Neutrophil (primary cell): ENCODE results near the gene KANK2.

Experiments
- H3K27ac ChIP-seq: fragments of 200-600 bp; sonication (generic); 2 replicates; pipeline ENCODE4 v1.5.1; 2016; ENCODE audit warnings: mild to moderate bottlenecking, moderate library complexity
- H3K27me3 ChIP-seq: fragments of 200-600 bp; sonication (generic); 2 replicates; pipeline ENCODE4 v1.6.0; 2016; ENCODE audit warnings: mild to moderate bottlenecking
- H3K36me3 ChIP-seq: fragments of 200-600 bp; sonication (generic); 2 replicates; pipeline ENCODE4 v1.5.1; 2017
- H3K4me1 ChIP-seq, 2 experiments: fragments of 200-600 bp in 1 of 2; sonication (generic) in 1 of 2; 1 replicate in 1 of 2; 2 replicates in 1 of 2; pipeline versions ENCODE4 v1.5.1 to v1.6.1; 2013 to 2016; ENCODE audit warnings: low read depth in 1 of 2, low read length in 1 of 2, mild to moderate bottlenecking in 1 of 2, moderate library complexity in 1 of 2; ENCODE audit not compliant: control insufficient read depth in 1 of 2, insufficient read depth in 1 of 2
- H3K4me3 ChIP-seq, 2 experiments: fragments of 200-600 bp in 1 of 2; sonication (generic) in 1 of 2; 1 replicate in 1 of 2; 2 replicates in 1 of 2; pipeline ENCODE4 v1.5.1; 2013 to 2016; ENCODE audit warnings: low read depth in 1 of 2, low read length in 1 of 2, mild to moderate bottlenecking in 1 of 2, moderate library complexity in 1 of 2
- H3K9me3 ChIP-seq: fragments of 200-600 bp; sonication (generic); 2 replicates; pipeline ENCODE4 v1.5.1; 2016
- TF ChIP-seq, protein P1 (sequence below): fragments of 200-600 bp; sonication (generic); IDR thresholded peaks from 2 replicates; pipeline ENCODE4 v1.5.1; 2016; ENCODE audit warnings: antibody characterized with exemption

Gene KANK2

DNA sequence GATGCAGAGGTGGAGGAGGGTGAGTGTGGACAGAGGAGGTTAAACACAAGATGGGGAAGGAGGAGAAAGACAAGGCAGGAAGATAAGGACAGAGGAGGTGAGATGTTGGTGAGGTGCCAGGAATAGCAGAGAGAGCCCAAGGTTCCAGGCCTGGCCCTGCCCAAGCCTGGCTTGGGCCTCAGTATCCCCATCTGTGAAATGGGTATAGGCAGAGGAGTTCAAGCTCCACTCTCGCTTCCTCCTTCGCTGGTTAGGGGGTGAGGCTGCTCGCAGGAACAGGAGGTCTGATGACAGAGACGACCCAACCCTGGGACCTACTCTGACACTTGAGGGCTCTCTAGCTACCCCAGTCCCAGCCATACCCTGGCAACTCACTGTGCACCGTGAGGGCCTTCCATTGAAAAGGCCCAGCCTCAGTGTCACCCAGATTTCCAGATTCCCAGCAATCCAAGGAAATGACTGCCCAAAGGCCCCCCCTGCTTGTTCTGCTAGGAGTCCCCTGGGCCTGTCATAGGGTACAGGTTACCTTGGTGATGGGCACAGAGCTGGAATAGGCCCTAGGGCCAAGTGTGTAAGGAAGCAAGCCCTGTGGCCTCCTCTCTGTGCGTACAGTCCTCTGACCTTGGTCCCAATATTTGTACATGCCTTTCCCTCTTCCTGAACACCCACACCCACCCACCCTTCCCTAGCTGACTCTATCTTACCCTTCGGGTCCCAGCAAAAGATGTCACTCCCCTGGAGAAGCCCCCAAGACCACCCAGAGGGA lies 33.5 kb upstream of the KANK2 start:
- TF ChIP-seq, protein P1, sequence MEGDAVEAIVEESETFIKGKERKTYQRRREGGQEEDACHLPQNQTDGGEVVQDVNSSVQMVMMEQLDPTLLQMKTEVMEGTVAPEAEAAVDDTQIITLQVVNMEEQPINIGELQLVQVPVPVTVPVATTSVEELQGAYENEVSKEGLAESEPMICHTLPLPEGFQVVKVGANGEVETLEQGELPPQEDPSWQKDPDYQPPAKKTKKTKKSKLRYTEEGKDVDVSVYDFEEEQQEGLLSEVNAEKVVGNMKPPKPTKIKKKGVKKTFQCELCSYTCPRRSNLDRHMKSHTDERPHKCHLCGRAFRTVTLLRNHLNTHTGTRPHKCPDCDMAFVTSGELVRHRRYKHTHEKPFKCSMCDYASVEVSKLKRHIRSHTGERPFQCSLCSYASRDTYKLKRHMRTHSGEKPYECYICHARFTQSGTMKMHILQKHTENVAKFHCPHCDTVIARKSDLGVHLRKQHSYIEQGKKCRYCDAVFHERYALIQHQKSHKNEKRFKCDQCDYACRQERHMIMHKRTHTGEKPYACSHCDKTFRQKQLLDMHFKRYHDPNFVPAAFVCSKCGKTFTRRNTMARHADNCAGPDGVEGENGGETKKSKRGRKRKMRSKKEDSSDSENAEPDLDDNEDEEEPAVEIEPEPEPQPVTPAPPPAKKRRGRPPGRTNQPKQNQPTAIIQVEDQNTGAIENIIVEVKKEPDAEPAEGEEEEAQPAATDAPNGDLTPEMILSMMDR: no peak
- H3K4me3 ChIP-seq: no peak overlapping the region
- no peaks in the 10 kb centered on the region for H3K9me3 ChIP-seq
- H3K36me3 ChIP-seq: no peaks in the 10 kb centered on the region
- H3K27me3 ChIP-seq: no peaks in the 10 kb centered on the region
- no peak overlapping the region for H3K27ac ChIP-seq
- no peaks in the 10 kb centered on the region for H3K4me1 ChIP-seq

- H3K27me3 ChIP-seq: no peaks in the 10 kb centered on the region
- TF ChIP-seq, protein P1: no peak
- no peaks in the 10 kb centered on the region for H3K9me3 ChIP-seq
- H3K36me3 ChIP-seq: no peaks in the 10 kb centered on the region
- H3K4me3 ChIP-seq: no peak overlapping the region
- H3K27ac ChIP-seq: no peak overlapping the region
- no peaks in the 10 kb centered on the region for H3K4me1 ChIP-seq
These were observed 30.0 kb upstream of the KANK2 start for GRCh38 chr19:11227195-11227886.

GRCh38 chr19:11226716-11227166 lies 29.4 kb upstream of the KANK2 start:
- Histone ChIP-seq H3K4me1 (no peaks in the 10 kb centered on the region), H3K27me3 (no peaks in the 10 kb centered on the region), H3K9me3 (no peaks in the 10 kb centered on the region), H3K27ac (no peak overlapping the region), H3K36me3 (no peaks in the 10 kb centered on the region), H3K4me3 (no peak overlapping the region)
- TF ChIP-seq, protein P1: no peak

DNA sequence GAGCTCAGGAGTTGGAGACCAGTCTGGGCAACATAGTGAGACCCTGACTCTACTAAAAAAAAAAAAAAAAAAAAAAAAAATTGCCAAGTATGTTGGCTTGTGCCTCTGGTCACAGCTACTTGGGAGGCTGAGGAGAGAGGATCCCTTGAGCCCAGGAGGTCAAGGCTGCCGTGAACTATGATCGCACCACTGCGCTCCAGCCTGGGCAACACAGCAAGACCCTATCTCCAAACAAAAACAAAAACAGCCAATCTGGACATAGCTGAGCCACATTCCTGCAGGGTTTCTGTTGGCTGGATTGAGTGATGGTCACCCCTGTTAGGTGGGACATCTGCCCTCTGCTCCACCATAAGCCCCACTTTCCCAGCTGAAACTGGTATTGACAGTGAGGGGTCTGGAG lies 28.5 kb upstream of the KANK2 start:
- Histone ChIP-seq H3K4me3 (no peak overlapping the region), H3K36me3 (no peaks in the 10 kb centered on the region), H3K27me3 (no peaks in the 10 kb centered on the region), H3K9me3 (no peaks in the 10 kb centered on the region), H3K4me1 (no peaks in the 10 kb centered on the region), H3K27ac (no peak overlapping the region)
- TF ChIP-seq, protein P1: no peak

GRCh38 chr19:11225172-11225571 lies 27.8 kb upstream of the KANK2 start:
- H3K9me3 ChIP-seq: no peaks in the 10 kb centered on the region
- H3K36me3 ChIP-seq: no peaks in the 10 kb centered on the region
- TF ChIP-seq, protein P1: no peak
- no peaks in the 10 kb centered on the region for H3K4me1 ChIP-seq
- H3K4me3 ChIP-seq: no peak overlapping the region
- H3K27ac ChIP-seq: no peak overlapping the region
- H3K27me3 ChIP-seq: no peaks in the 10 kb centered on the region
